Smooth muscle cell (in vitro differentiated cells): ENCODE measurements around the gene PHKA2. TPM values are rescaled to one million over a fixed set of nuclear protein-coding genes. Genes with fewer than 3 reads are reported as not detected.
"Not testable (repeated sequence)": the region's sequence is repeated elsewhere in the genome, so short reads cannot be mapped to it uniquely, and the experiment has no call there.

ENCODE experiments used
- DNase-seq: peaks from one replicate; lab custom pipeline; 2025; ENCODE audit not compliant: unreplicated experiment; lab: John Stamatoyannopoulos, UW
- H2AFZ ChIP-seq: fragments of 200-600 bp; sonication (generic); 2 replicates; pipeline ENCODE4 v1.6.0; 2016; ENCODE audit warnings: antibody characterized with exemption, low read depth, mild to moderate bottlenecking
- H3F3A ChIP-seq: fragments of 200-600 bp; sonication (generic); 2 replicates; pipeline ENCODE4 v1.6.0; 2017; ENCODE audit warnings: antibody characterized with exemption, low read depth
- H3K27ac ChIP-seq: fragments of 200-600 bp; sonication (generic); 2 replicates; pipeline ENCODE4 v1.5.1; 2016; ENCODE audit warnings: low read depth, mild to moderate bottlenecking
- H3K27me3 ChIP-seq: fragments of 200-600 bp; sonication (generic); 2 replicates; pipeline ENCODE4 v1.6.1; 2016; ENCODE audit warnings: low read depth, mild to moderate bottlenecking
- H3K36me3 ChIP-seq: fragments of 200-600 bp; sonication (generic); 2 replicates; pipeline ENCODE4 v1.5.1; 2016; ENCODE audit warnings: low read depth
- H3K4me1 ChIP-seq: fragments of 200-600 bp; sonication (generic); 2 replicates; pipeline ENCODE4 v1.5.1; 2016; ENCODE audit warnings: low read depth
- H3K4me2 ChIP-seq: fragments of 200-600 bp; sonication (generic); 2 replicates; pipeline ENCODE4 v1.6.0; 2016; ENCODE audit warnings: mild to moderate bottlenecking
- H3K4me3 ChIP-seq: fragments of 200-600 bp; sonication (generic); 2 replicates; pipeline ENCODE4 v1.5.1; 2016; ENCODE audit warnings: mild to moderate bottlenecking
- H3K79me2 ChIP-seq: fragments of 200-600 bp; sonication (generic); 2 replicates; pipeline ENCODE4 v1.6.0; 2016; ENCODE audit warnings: low read depth, mild to moderate bottlenecking
- H3K9ac ChIP-seq: fragments of 200-600 bp; sonication (generic); 2 replicates; pipeline ENCODE4 v1.6.0; 2016; ENCODE audit warnings: low read depth
- H3K9me3 ChIP-seq: fragments of 200-600 bp; sonication (generic); replicated peaks from 2 replicates; pipeline ENCODE4 v1.5.1; 2016; ENCODE audit warnings: low read depth
- H4K20me1 ChIP-seq: fragments of 200-600 bp; sonication (generic); 2 replicates; pipeline ENCODE4 v1.6.0; 2016; ENCODE audit warnings: low read depth
- CTCF ChIP-seq: fragments of 200-600 bp; sonication (generic); IDR thresholded peaks from 2 replicates; pipeline ENCODE4 v1.5.1; 2017; ENCODE audit warnings: borderline replicate concordance, mild to moderate bottlenecking, antibody characterized with exemption; ENCODE audit not compliant: insufficient read depth, poor library complexity, severe bottlenecking
- WGBS: methylation state at CpG from one replicate; pipeline ENCODE4 v1.1.7; 2016; ENCODE audit warnings: low lambda C conversion rate; 5-methylcytosine and 5-hydroxymethylcytosine counted together
- polyA plus RNA-seq: library from polyadenylated mRNA; unstranded; fragments of >200 nt; fragmentation: Nextera tagmentation; extraction: Ambion mirVana; gene quantifications from 2 replicates; pipeline ENCODE4 v1.2.1, GENCODE V29; 2016
- small RNA-seq: library from RNA; depleted of rRNA; stranded (forward); fragments of <200 nt; gene quantifications from one replicate; pipeline ENCODE3, GENCODE V24; 2014
- total RNA-seq: library from RNA; depleted of rRNA; stranded (reverse); fragments of >200 nt; gene quantifications from 2 replicates; pipeline ENCODE4 v1.2.3, GENCODE V29; 2014

Gene PHKA2
- total and polyA plus RNA-seq, 2 experiments from 2014 or later: 7.3 to 22.7 TPM

- H3K4me2 ChIP-seq: peak overlapping the region; percentile 48
- no peaks in the 10 kb centered on the region for H3K9me3 ChIP-seq
- no peaks in the 10 kb centered on the region for H4K20me1 ChIP-seq
- WGBS: 69% methylated on average over 1 of the region's 1 CpG
- H3K36me3 ChIP-seq: no peaks in the 10 kb centered on the region
- DNase-seq: no peak
- no peaks in the 10 kb centered on the region for H3F3A ChIP-seq
- no peak overlapping the region for H3K9ac ChIP-seq
- H3K79me2 ChIP-seq: no peaks in the 10 kb centered on the region
- H2AFZ ChIP-seq: no peak overlapping the region
- peak overlapping the region; percentile 83 for H3K27ac ChIP-seq
- TF ChIP-seq CTCF: no peak
- H3K4me1 ChIP-seq: no peaks in the 10 kb centered on the region
- no peaks in the 10 kb centered on the region for H3K27me3 ChIP-seq
- no peak overlapping the region for H3K4me3 ChIP-seq
These were observed 127.3 kb downstream of the PHKA2 start for GRCh38 chrX:18856645-18856997.

- Histone ChIP-seq H3K9ac (no peak overlapping the region), H2AFZ (no peak overlapping the region), H3K4me1 (no peaks in the 10 kb centered on the region), H3K4me3 (peak overlapping the region; percentile 7), H3K36me3 (no peaks in the 10 kb centered on the region), H4K20me1 (no peaks in the 10 kb centered on the region), H3K9me3 (no peaks in the 10 kb centered on the region), H3K4me2 (peak overlapping the region; percentile 48), H3K27me3 (no peaks in the 10 kb centered on the region), H3K79me2 (no peaks in the 10 kb centered on the region), H3K27ac (peak overlapping the region; percentile 83), H3F3A (no peaks in the 10 kb centered on the region)
- no peak for DNase-seq
- WGBS: 33% methylated on average over 1 of the region's 1 CpG
- no peak for TF ChIP-seq CTCF
These were observed 127.8 kb downstream of the PHKA2 start for GRCh38 chrX:18855919-18856644.

GRCh38 chrX:18847901-18848300 lies 136.0 kb downstream of the PHKA2 start:
- H3K9ac ChIP-seq, H2AFZ ChIP-seq, H3K4me1 ChIP-seq, H4K20me1 ChIP-seq, H3K79me2 ChIP-seq, H3K4me2 ChIP-seq, H3K9me3 ChIP-seq, H3F3A ChIP-seq, DNase-seq, H3K27ac ChIP-seq, H3K27me3 ChIP-seq, H3K36me3 ChIP-seq, H3K4me3 ChIP-seq: not testable (repeated sequence)
- 62% methylated on average over 3 of the region's 3 CpGs for WGBS

Small RNA genes within 50 kb of the gene (small RNA-seq; reads per million reads assigned to genes)
- not detected for gene RN7SL48P

Other genes starting within 250 kb of the PHKA2 start
- gene ADGRG2, start 138.4 kb upstream of the PHKA2 start, total RNA-seq: 0.09 TPM in 1 of 2 replicates, not detected in the other
- not detected in 2 replicates for gene ADGRG2, start 138.4 kb upstream of the PHKA2 start, polyA plus RNA-seq